ENCODE measurements around the gene SMIM8. TPM values are rescaled to one million over a fixed set of nuclear protein-coding genes. Genes with fewer than 3 reads are reported as not detected.

Gene SMIM8
- total and polyA plus RNA-seq, 2 experiments from 2014 or later, result 11.4 to 23.5 TPM

DNA sequence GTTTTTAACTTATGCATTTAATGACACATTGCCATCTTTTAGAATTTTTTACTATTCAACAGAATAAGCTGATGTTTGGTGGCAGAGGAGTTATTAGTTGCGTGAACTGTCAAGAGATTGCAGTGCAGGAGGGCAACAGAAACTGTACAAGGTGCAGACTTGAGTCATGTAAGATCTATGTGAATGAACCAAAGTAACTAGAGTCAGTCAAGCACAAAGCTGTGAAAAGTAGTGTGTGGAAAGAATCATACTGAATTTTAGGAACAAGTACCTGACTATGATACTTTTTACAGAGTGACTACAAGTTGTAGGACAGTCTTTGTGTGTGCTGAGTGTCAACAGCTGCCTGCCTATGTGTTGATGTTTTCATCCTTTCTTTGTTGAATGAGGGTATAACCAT is 19.5 kb downstream of the SMIM8 start (continued):
- TF ChIP-seq, protein P1, sequence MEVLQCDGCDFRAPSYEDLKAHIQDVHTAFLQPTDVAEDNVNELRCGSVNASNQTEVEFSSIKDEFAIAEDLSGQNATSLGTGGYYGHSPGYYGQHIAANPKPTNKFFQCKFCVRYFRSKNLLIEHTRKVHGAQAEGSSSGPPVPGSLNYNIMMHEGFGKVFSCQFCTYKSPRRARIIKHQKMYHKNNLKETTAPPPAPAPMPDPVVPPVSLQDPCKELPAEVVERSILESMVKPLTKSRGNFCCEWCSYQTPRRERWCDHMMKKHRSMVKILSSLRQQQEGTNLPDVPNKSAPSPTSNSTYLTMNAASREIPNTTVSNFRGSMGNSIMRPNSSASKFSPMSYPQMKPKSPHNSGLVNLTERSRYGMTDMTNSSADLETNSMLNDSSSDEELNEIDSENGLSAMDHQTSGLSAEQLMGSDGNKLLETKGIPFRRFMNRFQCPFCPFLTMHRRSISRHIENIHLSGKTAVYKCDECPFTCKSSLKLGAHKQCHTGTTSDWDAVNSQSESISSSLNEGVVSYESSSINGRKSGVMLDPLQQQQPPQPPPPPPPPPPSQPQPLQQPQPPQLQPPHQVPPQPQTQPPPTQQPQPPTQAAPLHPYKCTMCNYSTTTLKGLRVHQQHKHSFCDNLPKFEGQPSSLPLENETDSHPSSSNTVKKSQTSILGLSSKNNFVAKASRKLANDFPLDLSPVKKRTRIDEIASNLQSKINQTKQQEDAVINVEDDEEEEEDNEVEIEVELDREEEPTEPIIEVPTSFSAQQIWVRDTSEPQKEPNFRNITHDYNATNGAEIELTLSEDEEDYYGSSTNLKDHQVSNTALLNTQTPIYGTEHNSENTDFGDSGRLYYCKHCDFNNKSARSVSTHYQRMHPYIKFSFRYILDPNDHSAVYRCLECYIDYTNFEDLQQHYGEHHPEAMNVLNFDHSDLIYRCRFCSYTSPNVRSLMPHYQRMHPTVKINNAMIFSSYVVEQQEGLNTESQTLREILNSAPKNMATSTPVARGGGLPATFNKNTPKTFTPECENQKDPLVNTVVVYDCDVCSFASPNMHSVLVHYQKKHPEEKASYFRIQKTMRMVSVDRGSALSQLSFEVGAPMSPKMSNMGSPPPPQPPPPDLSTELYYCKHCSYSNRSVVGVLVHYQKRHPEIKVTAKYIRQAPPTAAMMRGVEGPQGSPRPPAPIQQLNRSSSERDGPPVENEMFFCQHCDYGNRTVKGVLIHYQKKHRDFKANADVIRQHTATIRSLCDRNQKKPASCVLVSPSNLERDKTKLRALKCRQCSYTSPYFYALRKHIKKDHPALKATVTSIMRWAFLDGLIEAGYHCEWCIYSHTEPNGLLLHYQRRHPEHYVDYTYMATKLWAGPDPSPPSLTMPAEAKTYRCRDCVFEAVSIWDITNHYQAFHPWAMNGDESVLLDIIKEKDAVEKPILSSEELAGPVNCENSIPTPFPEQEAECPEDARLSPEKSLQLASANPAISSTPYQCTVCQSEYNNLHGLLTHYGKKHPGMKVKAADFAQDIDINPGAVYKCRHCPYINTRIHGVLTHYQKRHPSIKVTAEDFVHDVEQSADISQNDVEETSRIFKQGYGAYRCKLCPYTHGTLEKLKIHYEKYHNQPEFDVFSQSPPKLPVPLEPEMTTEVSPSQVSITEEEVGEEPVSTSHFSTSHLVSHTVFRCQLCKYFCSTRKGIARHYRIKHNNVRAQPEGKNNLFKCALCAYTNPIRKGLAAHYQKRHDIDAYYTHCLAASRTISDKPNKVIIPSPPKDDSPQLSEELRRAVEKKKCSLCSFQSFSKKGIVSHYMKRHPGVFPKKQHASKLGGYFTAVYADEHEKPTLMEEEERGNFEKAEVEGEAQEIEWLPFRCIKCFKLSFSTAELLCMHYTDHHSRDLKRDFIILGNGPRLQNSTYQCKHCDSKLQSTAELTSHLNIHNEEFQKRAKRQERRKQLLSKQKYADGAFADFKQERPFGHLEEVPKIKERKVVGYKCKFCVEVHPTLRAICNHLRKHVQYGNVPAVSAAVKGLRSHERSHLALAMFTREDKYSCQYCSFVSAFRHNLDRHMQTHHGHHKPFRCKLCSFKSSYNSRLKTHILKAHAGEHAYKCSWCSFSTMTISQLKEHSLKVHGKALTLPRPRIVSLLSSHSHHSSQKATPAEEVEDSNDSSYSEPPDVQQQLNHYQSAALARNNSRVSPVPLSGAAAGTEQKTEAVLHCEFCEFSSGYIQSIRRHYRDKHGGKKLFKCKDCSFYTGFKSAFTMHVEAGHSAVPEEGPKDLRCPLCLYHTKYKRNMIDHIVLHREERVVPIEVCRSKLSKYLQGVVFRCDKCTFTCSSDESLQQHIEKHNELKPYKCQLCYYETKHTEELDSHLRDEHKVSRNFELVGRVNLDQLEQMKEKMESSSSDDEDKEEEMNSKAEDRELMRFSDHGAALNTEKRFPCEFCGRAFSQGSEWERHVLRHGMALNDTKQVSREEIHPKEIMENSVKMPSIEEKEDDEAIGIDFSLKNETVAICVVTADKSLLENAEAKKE (CRISPR knock-in tag; IDR thresholded peaks at IDR 0.05), result no peak
- TF ChIP-seq ZNF114 (CRISPR knock-in tag; IDR thresholded peaks at IDR 0.05) (no peak), POLR2AphosphoS5 (IDR thresholded peaks at IDR 0.05; ENCODE audit: low read depth) (no peak), JUNB (IDR thresholded peaks at IDR 0.05; ENCODE audit: unreplicated experiment) (no peak), NANOG (IDR thresholded peaks at IDR 0.05; ENCODE audit: borderline replicate concordance) (no peak), STAT1 (IDR thresholded peaks at IDR 0.05; ENCODE audit: unreplicated experiment) (no peak)
- TF ChIP-seq, protein P2, sequence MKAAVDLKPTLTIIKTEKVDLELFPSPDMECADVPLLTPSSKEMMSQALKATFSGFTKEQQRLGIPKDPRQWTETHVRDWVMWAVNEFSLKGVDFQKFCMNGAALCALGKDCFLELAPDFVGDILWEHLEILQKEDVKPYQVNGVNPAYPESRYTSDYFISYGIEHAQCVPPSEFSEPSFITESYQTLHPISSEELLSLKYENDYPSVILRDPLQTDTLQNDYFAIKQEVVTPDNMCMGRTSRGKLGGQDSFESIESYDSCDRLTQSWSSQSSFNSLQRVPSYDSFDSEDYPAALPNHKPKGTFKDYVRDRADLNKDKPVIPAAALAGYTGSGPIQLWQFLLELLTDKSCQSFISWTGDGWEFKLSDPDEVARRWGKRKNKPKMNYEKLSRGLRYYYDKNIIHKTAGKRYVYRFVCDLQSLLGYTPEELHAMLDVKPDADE (IDR thresholded peaks at IDR 0.05), result no peak

DNA sequence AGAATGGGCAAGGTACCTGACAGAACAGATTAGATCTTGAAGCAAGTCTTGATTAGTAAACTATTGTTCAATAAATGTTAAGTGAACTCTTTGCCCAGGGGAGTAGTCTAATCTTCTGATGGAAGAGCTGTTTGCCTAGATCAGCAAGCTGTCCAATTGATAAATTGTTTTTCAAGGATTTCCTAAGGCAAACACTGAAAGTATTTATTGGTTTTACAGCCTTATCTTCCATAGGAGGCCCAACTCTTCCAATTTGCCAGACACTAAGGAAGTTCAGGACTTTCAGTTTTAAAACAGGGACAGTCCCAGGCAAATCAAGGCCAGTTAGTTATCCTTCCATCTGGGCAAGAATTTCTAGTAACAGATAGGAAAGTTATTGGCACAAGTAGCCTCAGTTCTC is 20.4 kb downstream of the SMIM8 start:
- Histone ChIP-seq H4K20me1 (replicated peaks; ENCODE audit: insufficient read depth) (no peaks in the 10 kb centered on the region), H2AFZ (no peak overlapping the region), H3K4me1 (ENCODE audit: insufficient read depth) (no peaks in the 10 kb centered on the region), H3K27me3 (ENCODE audit: insufficient read depth) (no peaks in the 10 kb centered on the region), H3K9me2 (ENCODE audit: insufficient read depth) (no peaks in the 10 kb centered on the region; the same call in 1 of the 2 replicates), H3K4me2 (no peak overlapping the region), H3F3A (replicated peaks; ENCODE audit: low read depth) (no peaks in the 10 kb centered on the region), H3K27ac (ENCODE audit: low read depth) (no peak overlapping the region), H3K79me2 (replicated peaks; ENCODE audit: insufficient read depth) (no peaks in the 10 kb centered on the region), H3K36me3 (ENCODE audit: insufficient read depth) (no peaks in the 10 kb centered on the region), H3K4me3 (no peak overlapping the region)
- Mint-ChIP-seq H3K4me1 (peaks cover 8% of the 10 kb centered on the region; the same call in 2 of the 3 replicates), H3K36me3 (ENCODE audit: low read depth) (no peaks in the 10 kb centered on the region), H3K27me3 (ENCODE audit: insufficient read depth, low read depth, poor library complexity) (no peaks in the 10 kb centered on the region), H3K9me3 (no peaks in the 10 kb centered on the region), H3K27ac (no peak overlapping the region), H3K4me3 (no peak overlapping the region)
- DNase-seq (ENCODE audit: low spot score), result no peak
- no peak for ATAC-seq
- no peak for TF ChIP-seq EZH2phosphoT487 (IDR thresholded peaks at IDR 0.05; ENCODE audit: unreplicated experiment)
- no peak for TF ChIP-seq ZNF114 (CRISPR knock-in tag; IDR thresholded peaks at IDR 0.05)
- TF ChIP-seq, protein P1 (CRISPR knock-in tag; IDR thresholded peaks at IDR 0.05), result no peak

All from GM23338 (cell line).